Prostate gland (tissue), 2 donors: Measurements from ENCODE around the gene ABTB2.

ENCODE experiments used
- CTCF ChIP-seq, 4 experiments: fragments of 200-600 bp in 2 of 4; fragments of 450-650 bp in 2 of 4; sonication (generic) in 2 of 4; IDR thresholded peaks; 1 replicate in 3 of 4; 2 replicates in 1 of 4; pipeline ENCODE4 v1.5.1; 2016 to 2019; ENCODE audit warnings: antibody characterized with exemption in 4 of 4, mild to moderate bottlenecking in 2 of 4, moderate library complexity in 2 of 4
- POLR2AphosphoS5 ChIP-seq: sonication (generic); formaldehyde crosslinking; IDR thresholded peaks from one replicate; pipeline ENCODE4 v1.6.1; 2017; ENCODE audit warnings: antibody characterized with exemption

- TF ChIP-seq CTCF (IDR thresholded peaks at IDR 0.05) = no peak
- no peak for TF ChIP-seq POLR2AphosphoS5
Observed at GRCh38 chr11:34260072-34260575, 97.7 kb downstream of the ABTB2 start.
